ENCODE results near the gene PRKACA. TPM values are rescaled to one million over a fixed set of nuclear protein-coding genes. Genes with fewer than 3 reads are reported as not detected.

Gene PRKACA
- total and polyA plus RNA-seq, 2 donors (not counting 3 experiments of a cell fraction or from before 2014, with no cell fraction given): 44.2 to 97.5 TPM

DNA sequence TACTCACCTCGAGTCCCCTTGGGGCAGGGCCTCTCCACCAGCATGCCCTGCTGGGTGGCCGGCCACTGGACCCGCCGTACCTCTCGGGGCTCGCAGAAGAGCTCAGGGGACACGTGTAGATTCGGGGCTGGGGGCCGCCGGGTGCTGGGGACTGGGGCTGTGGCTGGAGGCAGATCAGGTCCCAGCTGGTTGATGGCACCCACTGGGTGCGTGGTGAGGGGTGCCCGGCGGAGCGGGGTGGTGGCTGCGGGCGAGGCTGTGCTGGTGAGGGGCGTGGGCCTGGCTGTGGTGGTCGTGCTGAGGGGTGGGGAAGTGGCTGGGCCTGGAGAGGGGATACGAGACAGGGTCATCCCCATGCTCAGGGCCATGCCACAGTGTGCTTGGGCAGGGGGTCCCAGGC is 43.7 kb upstream of the PRKACA start:
- no peak for TF ChIP-seq GATA2 (IDR thresholded peaks at IDR 0.05; ENCODE audit: insufficient read depth, insufficient read length, low read depth, low read length)
- TF ChIP-seq, protein P1, sequence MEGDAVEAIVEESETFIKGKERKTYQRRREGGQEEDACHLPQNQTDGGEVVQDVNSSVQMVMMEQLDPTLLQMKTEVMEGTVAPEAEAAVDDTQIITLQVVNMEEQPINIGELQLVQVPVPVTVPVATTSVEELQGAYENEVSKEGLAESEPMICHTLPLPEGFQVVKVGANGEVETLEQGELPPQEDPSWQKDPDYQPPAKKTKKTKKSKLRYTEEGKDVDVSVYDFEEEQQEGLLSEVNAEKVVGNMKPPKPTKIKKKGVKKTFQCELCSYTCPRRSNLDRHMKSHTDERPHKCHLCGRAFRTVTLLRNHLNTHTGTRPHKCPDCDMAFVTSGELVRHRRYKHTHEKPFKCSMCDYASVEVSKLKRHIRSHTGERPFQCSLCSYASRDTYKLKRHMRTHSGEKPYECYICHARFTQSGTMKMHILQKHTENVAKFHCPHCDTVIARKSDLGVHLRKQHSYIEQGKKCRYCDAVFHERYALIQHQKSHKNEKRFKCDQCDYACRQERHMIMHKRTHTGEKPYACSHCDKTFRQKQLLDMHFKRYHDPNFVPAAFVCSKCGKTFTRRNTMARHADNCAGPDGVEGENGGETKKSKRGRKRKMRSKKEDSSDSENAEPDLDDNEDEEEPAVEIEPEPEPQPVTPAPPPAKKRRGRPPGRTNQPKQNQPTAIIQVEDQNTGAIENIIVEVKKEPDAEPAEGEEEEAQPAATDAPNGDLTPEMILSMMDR (IDR thresholded peaks at IDR 0.05; ENCODE audit: extremely low read depth in 1 of 2, insufficient read depth in 1 of 2, low read depth in 1 of 2, low read length in 2 of 2): no peak
- TF ChIP-seq MYC (IDR thresholded peaks at IDR 0.05; ENCODE audit: low read depth, low read length): no peak
- no peak for TF ChIP-seq EZH2 (IDR thresholded peaks at IDR 0.05; ENCODE audit: borderline replicate concordance, low read depth, low read length, severe bottlenecking)
- no peak for TF ChIP-seq POLR2A (IDR thresholded peaks at IDR 0.05; ENCODE audit: low read depth, low read length)
- TF ChIP-seq, protein P2, sequence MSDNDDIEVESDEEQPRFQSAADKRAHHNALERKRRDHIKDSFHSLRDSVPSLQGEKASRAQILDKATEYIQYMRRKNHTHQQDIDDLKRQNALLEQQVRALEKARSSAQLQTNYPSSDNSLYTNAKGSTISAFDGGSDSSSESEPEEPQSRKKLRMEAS (IDR thresholded peaks at IDR 0.05; ENCODE audit: insufficient read depth, insufficient read length): no peak
- no peak for TF ChIP-seq JUN (IDR thresholded peaks at IDR 0.05; ENCODE audit: borderline replicate concordance, insufficient read depth, insufficient read length, low read depth)
- TF ChIP-seq FOS (IDR thresholded peaks at IDR 0.05; ENCODE audit: borderline replicate concordance, insufficient read depth, low read length): no peak
- TF ChIP-seq POLR2AphosphoS5 (IDR thresholded peaks at IDR 0.05; ENCODE audit: insufficient read depth, low read depth, low read length): no peak
- Histone ChIP-seq H4K20me1 (replicated peaks; ENCODE audit: control insufficient read depth, extremely low read depth, insufficient read depth, low read length) (no peaks in the 10 kb centered on the region), H3K4me3 (replicated peaks in 1 of 3; ENCODE audit: insufficient read depth in 1 of 3, low read depth in 1 of 3, low read length in 3 of 3) (no peak overlapping the region), H3K79me2 (ENCODE audit: control insufficient read depth, insufficient read depth, low read length) (no peaks in the 10 kb centered on the region), H3K27ac (ENCODE audit: insufficient read depth, low read depth, low read length) (no peak overlapping the region), H3K4me2 (ENCODE audit: insufficient read depth, low read length) (no peak overlapping the region), H3K27me3 (ENCODE audit: control insufficient read depth in 2 of 2, insufficient read depth in 2 of 2, low read length in 2 of 2) (no peaks in the 10 kb centered on the region), H3K9ac (replicated peaks; ENCODE audit: extremely low read depth, insufficient read depth, low read length) (no peak overlapping the region), H2AFZ (ENCODE audit: low read depth, low read length) (no peak overlapping the region), H3K36me3 (ENCODE audit: control insufficient read depth in 2 of 2, extremely low read depth in 1 of 2, insufficient read depth in 2 of 2, low read length in 2 of 2) (peaks cover 0 to 9% of the 10 kb centered on the region in 2 experiments), H3K4me1 (ENCODE audit: control insufficient read depth, extremely low read depth, insufficient read depth, low read length) (no peaks in the 10 kb centered on the region), H3K9me1 (replicated peaks; ENCODE audit: control insufficient read depth, extremely low read depth, insufficient read depth, low read length) (no peaks in the 10 kb centered on the region), H3K9me3 (replicated peaks; ENCODE audit: control insufficient read depth, insufficient read depth, low read length) (no peaks in the 10 kb centered on the region)
- BruUV-seq (replicated peaks): no TSS peak
- dilution Hi-C loops (cut with MboI; ENCODE audit: extremely low pct_ligation_motif_present, low sequenced_read_pairs): no loop called here
- intact Hi-C loops (cut with micrococcal nuclease): no loop called here
- CTCF ChIA-PET: interaction anchor here (0.5 to 3.0 kb wide), 2 partner anchors 14 to 271 kb away, joined by 3 to 11 read pairs; no protein-coding TSS in a partner anchor
- DNase-seq (ENCODE audit: low read depth, low spot score): no peak
- FAIRE-seq: no peak
- POLR2A ChIA-PET: no interaction called here

Data from endothelial cell of umbilical vein (primary cell).